Adrenal gland (tissue), 12 donors: ENCODE measurements around the gene OSBP2. TPM values are rescaled to one million over a fixed set of nuclear protein-coding genes. Genes with fewer than 3 reads are reported as not detected.
A peak's percentile ranks its signal among the peaks of the same experiment; 100 is the strongest.

Experiments used
- DNase-seq, 7 donors: peaks; one replicate each; pipeline ENCODE4 v3.0.0-alpha.2; 2019 to 2020
- H3K27ac ChIP-seq, 5 donors: fragments of 200-600 bp; sonication (generic) in 4 of 5; 1 replicate in 3 of 5; 2 replicates in 2 of 5; pipeline versions ENCODE4 v1.5.1 to v1.8.0; 2016 to 2020; ENCODE audit warnings: mild to moderate bottlenecking in 1 of 5
- H3K27me3 ChIP-seq: fragments of 200-600 bp; 2 replicates; pipeline ENCODE4 v1.8.0; 2021
- H3K36me3 ChIP-seq, 2 donors: fragments of 200-600 bp; replicated peaks in 1 of 2; 1 replicate in 1 of 2; 2 replicates in 1 of 2; pipeline versions ENCODE4 v1.5.1 to v1.8.0; 2018 to 2022
- H3K4me1 ChIP-seq, 2 donors: fragments of 200-600 bp; replicated peaks in 1 of 2; 1 replicate in 1 of 2; 2 replicates in 1 of 2; pipeline versions ENCODE4 v1.5.1 to v1.8.0; 2018 to 2021
- H3K4me3 ChIP-seq, 4 donors: fragments of 200-600 bp; sonication (generic) in 3 of 4; one replicate each; pipeline ENCODE4 v1.5.1; 2016 to 2018
- H3K9me3 ChIP-seq, 3 donors: fragments of 200-600 bp; sonication (generic) in 1 of 3; replicated peaks in 1 of 3; 1 replicate in 2 of 3; 2 replicates in 1 of 3; pipeline versions ENCODE4 v1.5.1 to v1.8.0; 2016 to 2021
- POLR2A ChIP-seq, 2 donors: fragments of 450-650 bp; IDR thresholded peaks; one replicate each; pipeline ENCODE4 v1.6.1; 2017; ENCODE audit warnings: antibody characterized with exemption in 2 of 2, mild to moderate bottlenecking in 2 of 2, moderate library complexity in 1 of 2
- WGBS, 4 donors: extraction: QIAGEN DNeasy Blood & Tissue Kit in 2 of 4; methylation state at CpG; one replicate each; pipeline versions ENCODE4 v1.1.5 to v1.1.7; 2013 to 2017; 5-methylcytosine and 5-hydroxymethylcytosine counted together
- intact Hi-C, 2 donors: fragments of 100-400 bp; cut with DNase I; formaldehyde crosslinking; loops; one replicate each; pipeline versions ENCODE4 v1.14.1 to v1.15.0; 2022 to 2023
- polyA plus RNA-seq, 3 donors: library from polyadenylated mRNA; stranded (reverse); fragments of 200-250 nt in 2 of 3; fragments of 350-450 nt in 1 of 3; fragmentation: Illumina TruSeq in 1 of 3; extraction: RNeasy Lipid Tissue Mini Kit (QIAGEN cat#74804) in 1 of 3; gene quantifications; one replicate each; pipeline ENCODE4 v1.2.3, GENCODE V29; 2013 to 2014
- total RNA-seq, 9 donors: library from RNA; depleted of rRNA in 4 of 9; stranded (reverse); fragments of >200 nt in 4 of 9; fragments of 120-200 nt in 1 of 9; fragmentation: NEBNext Ultra II Directional in 1 of 9; extraction: Animal tissue kit (Norgen Biotek cat#: 25700) in 1 of 9; gene quantifications; one replicate each; pipeline versions ENCODE4 v1.1.0 to v1.2.4, GENCODE V29; 2013 to 2023
- TF ChIP-seq, protein P1 (sequence below), 6 experiments: fragments of 450-650 bp in 4 of 6; fragments of 200-600 bp in 2 of 6; sonication (generic) in 1 of 6; IDR thresholded peaks; 1 replicate in 5 of 6; 2 replicates in 1 of 6; pipeline versions ENCODE4 v1.5.1 to v1.8.0; 2016 to 2021; ENCODE audit warnings: antibody characterized with exemption in 6 of 6, mild to moderate bottlenecking in 2 of 6, moderate library complexity in 1 of 6
- donor health status: healthy with polysubstance abuse.
- donor health status: Bipolar disorder and iron deficiency.
- donor health status: DM: yes; HTN: yes; CAD: no.
- donor health status: DM: no; HTN: no; CAD: no.
- donor health status: DM: no; HTN: no; CAD: no.
- donor health status: DM: yes; HTN: yes; CAD: no.

OSBP2 gene
- total and polyA plus RNA-seq, 12 donors: 7.3 to 35.6 (median 19.7) TPM

DNA sequence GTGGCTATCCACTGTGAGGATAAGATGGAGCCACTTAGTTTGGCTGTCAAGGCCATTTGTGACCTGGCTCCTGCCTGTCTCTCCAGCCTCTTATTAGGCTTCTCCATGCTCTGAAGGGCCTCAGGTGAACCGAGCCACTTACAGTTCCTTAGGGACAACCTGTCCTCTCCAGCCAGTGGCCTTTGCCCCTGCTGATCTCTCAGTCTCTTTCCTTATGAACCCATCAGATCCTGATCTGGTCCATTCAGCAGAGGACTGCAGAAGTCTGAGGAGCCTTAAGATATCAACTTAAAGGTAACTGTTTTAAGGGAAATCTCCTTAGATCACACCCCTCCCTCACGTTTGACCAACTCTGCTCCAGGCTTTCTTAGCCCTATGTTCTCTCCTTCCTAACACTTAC is 29.4 kb upstream of the OSBP2 start:
- H3K4me1 ChIP-seq: peaks cover 0 to 4% of the 10 kb centered on the region in 2 donors
- intact Hi-C loops: no loop called here
- no peaks in the 10 kb centered on the region for H3K9me3 ChIP-seq
- H3K4me3 ChIP-seq: no peak overlapping the region
- TF ChIP-seq POLR2A (IDR thresholded peaks at IDR 0.05): no peak
- TF ChIP-seq, protein P1, sequence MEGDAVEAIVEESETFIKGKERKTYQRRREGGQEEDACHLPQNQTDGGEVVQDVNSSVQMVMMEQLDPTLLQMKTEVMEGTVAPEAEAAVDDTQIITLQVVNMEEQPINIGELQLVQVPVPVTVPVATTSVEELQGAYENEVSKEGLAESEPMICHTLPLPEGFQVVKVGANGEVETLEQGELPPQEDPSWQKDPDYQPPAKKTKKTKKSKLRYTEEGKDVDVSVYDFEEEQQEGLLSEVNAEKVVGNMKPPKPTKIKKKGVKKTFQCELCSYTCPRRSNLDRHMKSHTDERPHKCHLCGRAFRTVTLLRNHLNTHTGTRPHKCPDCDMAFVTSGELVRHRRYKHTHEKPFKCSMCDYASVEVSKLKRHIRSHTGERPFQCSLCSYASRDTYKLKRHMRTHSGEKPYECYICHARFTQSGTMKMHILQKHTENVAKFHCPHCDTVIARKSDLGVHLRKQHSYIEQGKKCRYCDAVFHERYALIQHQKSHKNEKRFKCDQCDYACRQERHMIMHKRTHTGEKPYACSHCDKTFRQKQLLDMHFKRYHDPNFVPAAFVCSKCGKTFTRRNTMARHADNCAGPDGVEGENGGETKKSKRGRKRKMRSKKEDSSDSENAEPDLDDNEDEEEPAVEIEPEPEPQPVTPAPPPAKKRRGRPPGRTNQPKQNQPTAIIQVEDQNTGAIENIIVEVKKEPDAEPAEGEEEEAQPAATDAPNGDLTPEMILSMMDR (IDR thresholded peaks at IDR 0.05): no peak
- no peaks in the 10 kb centered on the region for H3K27me3 ChIP-seq
- no peak overlapping the region for H3K27ac ChIP-seq
- no peak for DNase-seq
- 80 to 91% (median 84%) methylated on average over 2 of the region's 2 CpGs for whole genome bisulfite sequencing, 4 donors
- H3K36me3 ChIP-seq: peaks cover 0 to 25% of the 10 kb centered on the region in 2 donors

DNA sequence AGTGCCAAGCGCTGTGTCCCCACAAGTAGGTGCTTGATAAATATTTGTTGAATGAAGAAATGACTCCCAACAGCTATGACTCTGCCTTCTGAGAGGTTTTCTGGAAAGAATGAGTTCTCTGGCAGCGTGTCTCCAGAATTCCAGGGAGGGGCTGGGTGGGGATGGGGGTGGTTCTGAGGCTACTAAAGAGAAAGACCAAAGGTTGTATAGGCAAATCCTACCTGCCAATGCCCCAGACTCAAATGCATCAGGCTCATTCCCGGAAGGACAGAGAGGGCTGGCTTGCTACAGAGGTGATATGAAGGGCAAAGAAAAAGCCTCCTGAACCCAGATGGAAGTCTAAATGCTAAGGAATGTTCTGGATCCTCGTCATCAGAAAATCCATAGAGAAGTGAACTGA is 28.9 kb upstream of the OSBP2 start:
- intact Hi-C loops: no loop called here
- 91 to 97% (median 95%) methylated on average over 4 of the region's 4 CpGs for WGBS, 4 donors
- TF ChIP-seq, protein P1 (IDR thresholded peaks at IDR 0.05): no peak
- no peak for TF ChIP-seq POLR2A (IDR thresholded peaks at IDR 0.05)
- H3K4me3 ChIP-seq: no peak overlapping the region
- H3K27me3 ChIP-seq: no peaks in the 10 kb centered on the region
- no peaks in the 10 kb centered on the region for H3K9me3 ChIP-seq
- H3K4me1 ChIP-seq: peaks cover 0 to 4% of the 10 kb centered on the region in 2 donors
- no peak overlapping the region for H3K27ac ChIP-seq
- peaks cover 0 to 25% of the 10 kb centered on the region in 2 donors for H3K36me3 ChIP-seq
- DNase-seq: no peak

DNA sequence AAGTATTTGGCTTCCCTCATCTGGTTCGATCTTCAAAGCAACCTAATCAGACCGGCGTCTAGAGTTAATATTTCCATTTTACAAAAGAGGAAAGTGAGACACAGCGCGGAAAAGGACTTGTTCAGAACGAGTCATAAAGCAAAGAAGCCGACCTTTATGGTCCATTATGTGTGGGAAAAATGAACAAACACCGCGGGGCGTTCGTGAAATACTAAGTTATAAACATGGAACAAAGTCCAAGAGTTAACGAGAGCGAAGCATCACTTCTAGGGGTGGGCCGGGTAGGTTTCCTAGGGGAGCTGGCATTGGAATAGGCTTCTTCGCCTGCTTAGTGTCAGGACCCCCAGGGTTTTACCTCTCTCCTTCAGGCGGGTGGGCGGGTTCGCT is 27.6 kb upstream of the OSBP2 start:
- no peaks in the 10 kb centered on the region for H3K9me3 ChIP-seq
- peaks cover 0 to 20% of the 10 kb centered on the region in 2 donors for H3K36me3 ChIP-seq
- DNase-seq: no peak
- H3K4me1 ChIP-seq: peaks cover 0 to 4% of the 10 kb centered on the region in 2 donors
- H3K27ac ChIP-seq: peak overlapping the region in 1 of 5 donors; percentile 4
- WGBS, 4 donors: 3 to 6% (median 3%) methylated on average over 16 to 18 of the region's 18 CpGs
- peak overlapping the region; percentile 27 to 69 (median 37) for H3K4me3 ChIP-seq
- TF ChIP-seq, protein P1 (IDR thresholded peaks at IDR 0.05): no peak
- TF ChIP-seq POLR2A (IDR thresholded peaks at IDR 0.05): no peak
- H3K27me3 ChIP-seq: no peaks in the 10 kb centered on the region
- intact Hi-C loops: no loop called here

DNA sequence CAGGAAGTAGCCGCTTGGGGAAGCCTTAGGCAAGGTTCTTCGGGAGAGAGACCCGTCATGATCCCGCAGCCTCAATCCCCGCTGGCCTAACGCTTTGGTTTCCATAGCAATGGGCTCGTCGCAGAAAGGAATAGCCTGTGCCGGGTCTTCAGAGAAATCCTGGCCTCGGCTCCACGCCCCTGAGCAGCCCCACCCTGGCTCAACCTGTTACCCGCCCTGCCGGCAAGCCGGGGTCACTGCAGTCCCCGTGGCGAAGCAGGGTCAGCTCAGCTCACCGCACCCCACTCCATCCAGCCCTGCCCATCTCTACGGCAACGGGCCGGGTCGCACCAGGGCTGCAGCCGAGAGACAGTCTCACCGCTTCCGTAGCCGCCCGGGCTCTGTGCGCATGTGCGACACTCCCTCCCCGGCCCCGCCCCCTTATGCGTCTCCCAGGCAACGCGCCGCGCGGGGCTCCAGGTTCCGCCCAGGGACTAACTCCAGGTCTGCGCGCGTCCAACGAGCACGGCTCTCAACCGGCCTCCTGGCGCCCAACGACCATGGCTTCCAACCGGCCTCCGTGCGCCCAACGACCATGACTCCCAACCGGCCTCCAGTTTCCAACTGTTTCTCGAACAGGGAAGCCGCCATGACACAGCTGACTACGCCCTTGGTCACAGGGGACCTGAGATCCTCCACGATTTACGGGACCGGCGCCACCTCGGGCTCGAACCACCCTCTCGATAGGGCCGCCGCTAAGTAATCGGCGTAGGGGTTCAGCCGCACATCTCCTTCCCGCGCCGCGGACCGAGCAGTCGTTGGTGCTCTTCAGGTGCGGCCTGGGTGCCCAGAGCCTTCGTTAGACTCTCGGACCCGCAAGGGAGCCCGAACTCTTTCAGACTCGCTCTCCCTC is 26.9 kb upstream of the OSBP2 start, which contains the start of gene DUSP18:
DUSP18 (minus strand) TSS at position 382 of the 892 bp plus-strand sequence. CDS start 3,872 bp downstream, outside the sequence.
- DNase-seq: peak; percentile 90 to 97 (median 95)
- H3K4me3 ChIP-seq: peak within 1 kb of the TSS; percentile 27 to 69 (median 37)
- peak within 1 kb of the TSS in 2 of 5 donors; percentile 28 to 45 for H3K27ac ChIP-seq
- intact Hi-C loops: no loop called here
- H3K9me3 ChIP-seq: no peaks in the 10 kb centered on the region
- H3K4me1 ChIP-seq: peaks cover 0 to 4% of the 10 kb centered on the region in 2 donors
- WGBS, 4 donors: 1 to 3% (median 2%) methylated on average over 7 to 77 of the region's 77 CpGs
- H3K27me3 ChIP-seq: no peaks in the 10 kb centered on the region
- H3K36me3 ChIP-seq: peaks cover 0 to 14% of the 10 kb centered on the region in 2 donors
- peak in 1 of 2 donors; percentile 60 for TF ChIP-seq POLR2A (IDR thresholded peaks at IDR 0.05)
- TF ChIP-seq, protein P1 (IDR thresholded peaks at IDR 0.05): peak in 5 of 6 experiments; percentile 15 to 53 (median 28)
